Measurements from ENCODE around the gene SOX5. TPM values are rescaled to one million over a fixed set of nuclear protein-coding genes. Genes with fewer than 3 reads are reported as not detected.

SOX5 gene
- total and polyA plus RNA-seq, 2 experiments from 2014 or later, result 1.0 to 4.7 TPM

- no peaks in the 10 kb centered on the region for H3K79me2 ChIP-seq (replicated peaks; ENCODE audit: insufficient read depth)
- no peak for TF ChIP-seq REST (IDR thresholded peaks at IDR 0.05; ENCODE audit: unreplicated experiment)
- TF ChIP-seq, protein P1, sequence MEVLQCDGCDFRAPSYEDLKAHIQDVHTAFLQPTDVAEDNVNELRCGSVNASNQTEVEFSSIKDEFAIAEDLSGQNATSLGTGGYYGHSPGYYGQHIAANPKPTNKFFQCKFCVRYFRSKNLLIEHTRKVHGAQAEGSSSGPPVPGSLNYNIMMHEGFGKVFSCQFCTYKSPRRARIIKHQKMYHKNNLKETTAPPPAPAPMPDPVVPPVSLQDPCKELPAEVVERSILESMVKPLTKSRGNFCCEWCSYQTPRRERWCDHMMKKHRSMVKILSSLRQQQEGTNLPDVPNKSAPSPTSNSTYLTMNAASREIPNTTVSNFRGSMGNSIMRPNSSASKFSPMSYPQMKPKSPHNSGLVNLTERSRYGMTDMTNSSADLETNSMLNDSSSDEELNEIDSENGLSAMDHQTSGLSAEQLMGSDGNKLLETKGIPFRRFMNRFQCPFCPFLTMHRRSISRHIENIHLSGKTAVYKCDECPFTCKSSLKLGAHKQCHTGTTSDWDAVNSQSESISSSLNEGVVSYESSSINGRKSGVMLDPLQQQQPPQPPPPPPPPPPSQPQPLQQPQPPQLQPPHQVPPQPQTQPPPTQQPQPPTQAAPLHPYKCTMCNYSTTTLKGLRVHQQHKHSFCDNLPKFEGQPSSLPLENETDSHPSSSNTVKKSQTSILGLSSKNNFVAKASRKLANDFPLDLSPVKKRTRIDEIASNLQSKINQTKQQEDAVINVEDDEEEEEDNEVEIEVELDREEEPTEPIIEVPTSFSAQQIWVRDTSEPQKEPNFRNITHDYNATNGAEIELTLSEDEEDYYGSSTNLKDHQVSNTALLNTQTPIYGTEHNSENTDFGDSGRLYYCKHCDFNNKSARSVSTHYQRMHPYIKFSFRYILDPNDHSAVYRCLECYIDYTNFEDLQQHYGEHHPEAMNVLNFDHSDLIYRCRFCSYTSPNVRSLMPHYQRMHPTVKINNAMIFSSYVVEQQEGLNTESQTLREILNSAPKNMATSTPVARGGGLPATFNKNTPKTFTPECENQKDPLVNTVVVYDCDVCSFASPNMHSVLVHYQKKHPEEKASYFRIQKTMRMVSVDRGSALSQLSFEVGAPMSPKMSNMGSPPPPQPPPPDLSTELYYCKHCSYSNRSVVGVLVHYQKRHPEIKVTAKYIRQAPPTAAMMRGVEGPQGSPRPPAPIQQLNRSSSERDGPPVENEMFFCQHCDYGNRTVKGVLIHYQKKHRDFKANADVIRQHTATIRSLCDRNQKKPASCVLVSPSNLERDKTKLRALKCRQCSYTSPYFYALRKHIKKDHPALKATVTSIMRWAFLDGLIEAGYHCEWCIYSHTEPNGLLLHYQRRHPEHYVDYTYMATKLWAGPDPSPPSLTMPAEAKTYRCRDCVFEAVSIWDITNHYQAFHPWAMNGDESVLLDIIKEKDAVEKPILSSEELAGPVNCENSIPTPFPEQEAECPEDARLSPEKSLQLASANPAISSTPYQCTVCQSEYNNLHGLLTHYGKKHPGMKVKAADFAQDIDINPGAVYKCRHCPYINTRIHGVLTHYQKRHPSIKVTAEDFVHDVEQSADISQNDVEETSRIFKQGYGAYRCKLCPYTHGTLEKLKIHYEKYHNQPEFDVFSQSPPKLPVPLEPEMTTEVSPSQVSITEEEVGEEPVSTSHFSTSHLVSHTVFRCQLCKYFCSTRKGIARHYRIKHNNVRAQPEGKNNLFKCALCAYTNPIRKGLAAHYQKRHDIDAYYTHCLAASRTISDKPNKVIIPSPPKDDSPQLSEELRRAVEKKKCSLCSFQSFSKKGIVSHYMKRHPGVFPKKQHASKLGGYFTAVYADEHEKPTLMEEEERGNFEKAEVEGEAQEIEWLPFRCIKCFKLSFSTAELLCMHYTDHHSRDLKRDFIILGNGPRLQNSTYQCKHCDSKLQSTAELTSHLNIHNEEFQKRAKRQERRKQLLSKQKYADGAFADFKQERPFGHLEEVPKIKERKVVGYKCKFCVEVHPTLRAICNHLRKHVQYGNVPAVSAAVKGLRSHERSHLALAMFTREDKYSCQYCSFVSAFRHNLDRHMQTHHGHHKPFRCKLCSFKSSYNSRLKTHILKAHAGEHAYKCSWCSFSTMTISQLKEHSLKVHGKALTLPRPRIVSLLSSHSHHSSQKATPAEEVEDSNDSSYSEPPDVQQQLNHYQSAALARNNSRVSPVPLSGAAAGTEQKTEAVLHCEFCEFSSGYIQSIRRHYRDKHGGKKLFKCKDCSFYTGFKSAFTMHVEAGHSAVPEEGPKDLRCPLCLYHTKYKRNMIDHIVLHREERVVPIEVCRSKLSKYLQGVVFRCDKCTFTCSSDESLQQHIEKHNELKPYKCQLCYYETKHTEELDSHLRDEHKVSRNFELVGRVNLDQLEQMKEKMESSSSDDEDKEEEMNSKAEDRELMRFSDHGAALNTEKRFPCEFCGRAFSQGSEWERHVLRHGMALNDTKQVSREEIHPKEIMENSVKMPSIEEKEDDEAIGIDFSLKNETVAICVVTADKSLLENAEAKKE (CRISPR knock-in tag; IDR thresholded peaks at IDR 0.05), result no peak
- no peak for TF ChIP-seq CREB1 (CRISPR knock-in tag; IDR thresholded peaks at IDR 0.05; ENCODE audit: low read depth)
- no peak for TF ChIP-seq STAT1 (IDR thresholded peaks at IDR 0.05; ENCODE audit: unreplicated experiment)
- no peak for TF ChIP-seq JUNB (IDR thresholded peaks at IDR 0.05; ENCODE audit: unreplicated experiment)
- no peak for TF ChIP-seq ETS1 (IDR thresholded peaks at IDR 0.05)
- TF ChIP-seq NANOG (IDR thresholded peaks at IDR 0.05; ENCODE audit: borderline replicate concordance), result no peak
- no peak for TF ChIP-seq CTCF (conservative IDR thresholded peaks at IDR 0.05; ENCODE audit: low read depth in 2 of 2)
- TF ChIP-seq EZH2 (IDR thresholded peaks at IDR 0.05; ENCODE audit: low read depth, unreplicated experiment), result no peak
- TF ChIP-seq POLR2AphosphoS5 (IDR thresholded peaks at IDR 0.05; ENCODE audit: low read depth), result no peak
- no peak for TF ChIP-seq ZNF114 (CRISPR knock-in tag; IDR thresholded peaks at IDR 0.05)
- no peak for TF ChIP-seq EZH2phosphoT487 (IDR thresholded peaks at IDR 0.05; ENCODE audit: unreplicated experiment)
- no peaks in the 10 kb centered on the region for H4K20me1 ChIP-seq (replicated peaks; ENCODE audit: insufficient read depth)
- H3K9me2 ChIP-seq (ENCODE audit: insufficient read depth), result peaks cover 18% of the 10 kb centered on the region
- no peaks in the 10 kb centered on the region for H3F3A ChIP-seq (replicated peaks; ENCODE audit: low read depth)
- H3K36me3 ChIP-seq (ENCODE audit: insufficient read depth), result no peaks in the 10 kb centered on the region
- H3K27ac ChIP-seq (ENCODE audit: low read depth), result no peak overlapping the region
- Mint-ChIP-seq H3K4me1 (peaks cover 26% of the 10 kb centered on the region), H3K9me3 (peaks cover 4% of the 10 kb centered on the region; the same call in 1 of the 3 replicates), H3K27ac (no peak overlapping the region), H3K4me3 (no peak overlapping the region), H3K36me3 (ENCODE audit: low read depth) (peaks cover 7% of the 10 kb centered on the region; the same call in 1 of the 3 replicates), H3K27me3 (ENCODE audit: insufficient read depth, low read depth, poor library complexity) (no peaks in the 10 kb centered on the region)
- H3K4me2 ChIP-seq, result no peak overlapping the region
- H3K4me1 ChIP-seq (ENCODE audit: insufficient read depth), result peaks cover 31% of the 10 kb centered on the region
- DNase-seq (ENCODE audit: low spot score), result peak; percentile 5
- no peaks in the 10 kb centered on the region for H3K27me3 ChIP-seq (ENCODE audit: insufficient read depth)
- H2AFZ ChIP-seq, result 0 out of 2 replicates have a peak overlapping the region, but pooled peaks have one; percentile 30
- ATAC-seq, result no peak; the same call in 1 of the 3 replicates
- no peak overlapping the region for H3K4me3 ChIP-seq
These were observed 445.9 kb downstream of the SOX5 start for GRCh38 chr12:23503544-23503943.
